PFSK-1 (cell line): ENCODE measurements around the gene PDK2.

Source experiments
- FOXP2 ChIP-seq: optimal IDR thresholded peaks from 2 replicates; pipeline ENCODE3; 2011; ENCODE audit warnings: borderline replicate concordance, control low read depth, inconsistent platforms; ENCODE audit not compliant: insufficient read depth; ENCODE audit errors: extremely low read length, extremely low read depth
- POLR2AphosphoS5 ChIP-seq: IDR thresholded peaks from 2 replicates; pipeline ENCODE4 v1.6.1; 2012; ENCODE audit warnings: low read depth, mild to moderate bottlenecking, control low read depth, low read length, moderate library complexity
- REST ChIP-seq, 2 experiments: IDR thresholded peaks; 2 replicates each; pipeline versions ENCODE4 v1.6.1 to v1.8.0; 2011 to 2012; ENCODE audit warnings: low read depth in 2 of 2, low read length in 2 of 2, control low read depth in 1 of 2, inconsistent platforms in 1 of 2, mild to moderate bottlenecking in 1 of 2, moderate library complexity in 1 of 2; ENCODE audit not compliant: insufficient read depth in 1 of 2
- SIN3A ChIP-seq: IDR thresholded peaks from 2 replicates; pipeline ENCODE4 v1.6.1; 2012; ENCODE audit warnings: mild to moderate bottlenecking, low read length, moderate library complexity, borderline replicate concordance; ENCODE audit not compliant: insufficient read depth
- TAF1 ChIP-seq: IDR thresholded peaks from 2 replicates; pipeline ENCODE4 v1.6.1; 2012; ENCODE audit warnings: low read length, control low read depth, borderline replicate concordance; ENCODE audit not compliant: insufficient read depth

The PDK2 gene

GRCh38 chr17:50161023-50161910 lies 66.1 kb downstream of the PDK2 start:
- TF ChIP-seq SIN3A: no peak
- TF ChIP-seq FOXP2: peak; percentile 99
- TF ChIP-seq POLR2AphosphoS5: peak; percentile 68
- TF ChIP-seq TAF1: no peak
- TF ChIP-seq REST (IDR thresholded peaks at IDR 0.05; ENCODE audit: insufficient read depth in 1 of 2, low read depth in 2 of 2, low read length in 2 of 2): no peak
